C1 segment of cervical spinal cord (tissue), 14 donors: ENCODE data around the gene FNTB.
"Not testable (repeated sequence)": the region's sequence is repeated elsewhere in the genome, so short reads cannot be mapped to it uniquely, and the experiment has no call there.

Experiments used
- DNase-seq, 14 donors: peaks; one replicate each; lab custom pipeline; 2025; lab: John Stamatoyannopoulos, UW

FNTB gene

GRCh38 chr14:65015391-65015790 is 28.7 kb downstream of the FNTB start:
- DNase-seq = peak in 10 of 14 donors; percentile 35 to 93 (median 54)

DNA sequence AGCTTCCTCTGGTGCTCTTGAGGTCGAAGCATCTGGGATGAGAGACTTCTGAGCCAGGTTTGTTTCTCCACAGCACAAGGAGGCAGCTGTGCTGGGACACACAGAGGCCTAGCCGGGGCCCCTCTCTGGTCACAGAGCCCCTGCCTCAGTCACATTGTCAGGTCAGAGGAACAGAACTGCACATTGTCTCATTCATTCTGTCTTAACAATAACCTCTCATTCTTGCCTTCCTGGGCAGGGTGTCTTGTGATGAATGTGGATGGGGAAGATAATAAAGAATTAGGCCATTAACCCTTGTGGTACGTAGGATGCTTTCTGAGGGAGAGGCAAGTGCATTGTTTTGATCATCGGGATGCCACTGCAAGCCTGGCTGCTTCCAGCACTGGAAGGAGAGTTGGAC is 29.8 kb downstream of the FNTB start:
- peak in 9 of 14 donors; percentile 18 to 83 (median 48) for DNase-seq

DNA sequence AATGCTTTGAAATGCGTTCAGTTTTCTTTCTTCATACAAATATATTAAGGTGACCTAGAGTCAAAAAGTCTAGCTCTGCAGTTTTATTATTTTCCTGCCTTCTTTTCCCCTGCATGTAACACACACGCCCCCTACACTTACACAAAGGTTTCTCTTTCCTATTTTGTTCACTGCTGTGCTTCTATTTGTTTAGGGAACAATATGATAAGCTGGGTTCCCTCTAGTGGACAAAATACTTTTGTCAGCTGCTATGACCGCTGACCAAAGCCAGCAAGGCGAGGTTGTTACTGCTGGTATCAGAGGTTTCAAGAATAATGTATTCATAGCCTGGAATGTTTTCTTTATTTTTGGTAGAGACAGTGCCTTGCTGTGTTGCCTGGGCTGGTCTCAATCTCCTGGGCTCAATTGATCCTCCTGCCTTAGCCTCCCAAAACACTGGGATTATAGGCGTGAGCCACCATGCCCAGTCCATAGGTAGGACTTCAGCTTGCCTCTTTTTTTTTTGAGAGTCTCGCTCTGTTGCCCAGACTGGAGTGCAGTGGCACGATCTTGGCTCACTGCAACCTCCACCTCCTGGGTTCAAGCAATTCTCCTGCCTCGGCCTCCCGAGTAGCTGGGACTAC is 33.4 kb downstream of the FNTB start:
- DNase-seq = peak in 8 of 14 donors; percentile 12 to 66 (median 32)

DNA sequence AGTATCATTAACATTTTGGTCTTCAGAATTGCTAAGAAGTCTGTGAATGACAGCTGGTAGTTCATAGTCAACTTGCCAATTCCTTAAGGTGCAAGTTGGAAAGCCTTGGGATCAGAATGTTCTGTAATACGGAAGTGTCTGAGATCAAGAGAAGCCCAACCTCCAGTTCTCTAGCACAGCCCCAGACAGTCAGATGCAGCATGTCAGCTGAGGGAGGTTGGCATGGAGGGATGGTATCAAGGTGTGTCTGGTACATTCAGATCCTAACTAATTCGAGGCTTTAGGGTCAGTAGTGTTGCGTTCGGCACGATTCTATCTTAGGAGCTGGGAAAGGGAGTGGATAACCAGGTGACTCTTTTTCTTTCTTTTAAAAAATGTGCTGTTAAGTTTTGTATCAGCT is 38.3 kb downstream of the FNTB start:
- DNase-seq = no peak

GRCh38 chr14:65025818-65026217 is 39.1 kb downstream of the FNTB start:
- no peak for DNase-seq

GRCh38 chr14:65026526-65026925 is 39.8 kb downstream of the FNTB start:
- DNase-seq = no peak

GRCh38 chr14:65027127-65027799 is 40.6 kb downstream of the FNTB start:
- DNase-seq = no peak

DNA sequence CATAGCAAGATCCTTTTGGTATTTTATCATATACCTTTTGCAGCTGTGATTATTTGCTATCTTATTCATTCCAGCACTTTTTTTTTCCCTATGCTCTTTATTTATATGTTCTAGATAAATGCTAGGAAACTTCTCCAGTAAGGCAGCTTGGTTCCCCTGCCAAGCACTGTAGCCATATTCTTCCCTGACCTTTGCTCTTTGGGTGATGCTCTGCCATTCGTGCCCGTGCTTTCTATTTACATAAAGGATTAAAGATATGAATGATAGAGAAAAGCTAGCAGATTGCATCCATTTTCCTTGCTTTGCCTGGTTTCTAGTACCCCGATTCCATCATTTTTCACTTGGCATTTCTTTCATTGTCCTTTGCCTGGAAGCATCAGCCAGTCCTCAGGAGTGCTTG is 42.2 kb downstream of the FNTB start:
- no peak for DNase-seq

- not testable (repeated sequence) for DNase-seq
Measured at GRCh38 chr14:65031321-65031720, 44.6 kb downstream of the FNTB start.

DNA sequence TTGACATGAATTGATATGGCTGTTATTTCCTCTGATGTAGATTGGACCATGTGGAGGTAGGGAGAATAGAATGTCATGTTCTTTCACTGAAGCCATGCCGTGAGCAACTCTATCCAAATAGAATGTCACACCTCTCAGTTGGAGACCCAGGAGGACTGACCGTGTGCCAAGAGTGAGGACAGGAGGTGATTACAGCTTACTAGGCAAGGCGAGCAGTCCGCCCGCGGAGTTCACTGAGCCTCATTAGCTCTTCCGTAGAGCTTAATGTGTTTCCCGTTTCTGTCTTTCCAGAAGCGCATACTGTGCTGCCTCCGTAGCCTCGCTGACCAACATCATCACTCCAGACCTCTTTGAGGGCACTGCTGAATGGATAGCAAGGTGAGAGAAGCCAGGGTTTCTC is 45.6 kb downstream of the FNTB start:
- DNase-seq = peak in 2 of 14 donors; percentile 19 to 99

DNA sequence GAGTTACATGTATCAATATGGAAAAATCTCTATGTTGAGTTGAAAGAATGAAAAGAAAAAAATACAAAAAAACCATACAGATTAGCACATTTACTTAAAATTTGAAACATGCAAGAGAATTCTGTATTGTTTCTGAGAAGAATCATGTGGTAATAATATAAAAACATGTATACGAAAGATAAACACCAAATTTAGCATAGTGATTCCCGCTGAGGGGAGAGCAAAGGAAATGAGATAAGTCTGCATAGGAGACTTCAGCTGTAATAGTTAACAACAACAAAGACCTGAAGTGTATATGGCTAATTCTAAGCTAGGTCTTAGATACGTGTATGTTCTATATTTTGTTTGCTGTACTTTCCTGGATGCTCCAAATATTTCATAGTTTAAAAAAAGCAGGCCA is 46.5 kb downstream of the FNTB start:
- no peak for DNase-seq

DNA sequence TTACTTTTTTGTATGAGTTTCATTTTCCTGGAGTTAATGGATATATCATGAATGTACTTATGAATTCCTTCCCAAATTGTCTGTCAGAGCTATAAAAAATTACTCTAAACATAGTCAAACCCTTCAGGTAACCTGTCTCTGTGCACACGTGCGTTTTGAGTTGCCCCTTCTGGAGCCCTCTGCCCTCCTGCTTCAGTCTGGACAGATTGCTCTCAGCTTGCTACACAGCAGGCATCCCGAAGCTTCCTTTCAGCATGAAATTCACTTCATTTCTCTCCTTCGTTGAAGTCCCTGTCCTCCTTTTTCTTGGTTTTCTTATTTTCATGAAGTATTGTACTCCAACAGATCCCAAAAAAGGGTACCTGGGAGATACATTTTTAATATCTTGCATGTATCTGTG is 47.3 kb downstream of the FNTB start:
- peak in 1 of 14 donors; percentile 84 for DNase-seq

GRCh38 chr14:65035049-65035448 is 48.4 kb downstream of the FNTB start:
- DNase-seq = peak in 12 of 14 donors; percentile 13 to 81 (median 65)

GRCh38 chr14:65038966-65039365 is 52.3 kb downstream of the FNTB start:
- DNase-seq = no peak

DNA sequence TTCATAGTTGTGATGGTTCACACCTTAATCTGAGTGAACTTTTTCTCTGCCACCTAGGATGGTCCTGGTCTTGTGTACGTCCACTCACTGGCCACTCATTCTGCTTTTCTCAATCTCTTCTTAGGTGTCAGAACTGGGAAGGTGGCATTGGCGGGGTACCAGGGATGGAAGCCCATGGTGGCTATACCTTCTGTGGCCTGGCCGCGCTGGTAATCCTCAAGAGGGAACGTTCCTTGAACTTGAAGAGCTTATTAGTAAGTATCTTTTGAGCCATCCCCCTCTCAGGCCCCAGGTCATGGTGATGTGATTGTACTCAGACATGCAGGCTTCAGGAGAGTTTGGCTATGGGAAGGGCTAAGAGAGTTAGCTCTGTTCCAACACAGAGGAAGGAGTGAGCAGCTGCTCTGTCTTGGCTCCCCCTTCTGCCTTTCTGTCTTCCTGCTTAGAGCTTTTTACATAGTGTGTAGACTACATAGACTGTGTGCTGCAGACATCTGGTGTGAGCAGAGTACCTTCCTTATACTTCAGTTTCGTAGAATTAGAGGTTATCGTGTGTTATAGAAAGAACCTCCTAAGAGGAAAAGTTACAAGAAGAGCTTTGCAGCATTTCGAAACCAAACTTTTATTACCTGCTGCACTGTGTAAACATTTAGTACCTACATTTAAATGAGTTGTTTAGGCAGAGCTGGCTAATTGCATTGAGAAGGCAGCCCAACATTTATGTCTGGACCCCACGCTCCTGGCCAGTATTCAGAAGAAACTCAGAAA is 54.2 kb downstream of the FNTB start:
- DNase-seq = no peak

DNA sequence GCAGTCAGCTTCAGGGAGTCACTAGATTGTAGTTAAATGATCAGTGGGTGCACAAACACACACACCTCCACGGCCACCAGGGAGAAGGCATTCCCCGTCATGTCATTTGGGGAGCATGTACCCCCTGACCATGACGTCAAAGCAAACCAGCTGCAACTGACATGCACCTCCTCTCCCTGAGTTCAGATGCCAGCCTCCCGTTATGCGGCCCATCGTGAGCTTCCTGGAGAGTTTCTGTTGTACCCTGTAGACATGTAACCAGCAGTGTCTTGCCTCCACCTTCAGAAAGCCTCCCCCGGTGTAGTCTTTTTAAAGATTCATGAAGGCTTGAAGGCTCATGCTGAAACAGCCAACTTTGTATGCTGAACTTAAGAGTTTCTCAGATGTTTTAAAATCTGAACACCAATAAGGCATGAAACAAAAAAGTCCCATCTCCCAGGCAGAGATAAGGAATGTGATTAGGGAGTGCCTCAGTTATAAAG is 54.8 kb downstream of the FNTB start:
- no peak for DNase-seq

DNA sequence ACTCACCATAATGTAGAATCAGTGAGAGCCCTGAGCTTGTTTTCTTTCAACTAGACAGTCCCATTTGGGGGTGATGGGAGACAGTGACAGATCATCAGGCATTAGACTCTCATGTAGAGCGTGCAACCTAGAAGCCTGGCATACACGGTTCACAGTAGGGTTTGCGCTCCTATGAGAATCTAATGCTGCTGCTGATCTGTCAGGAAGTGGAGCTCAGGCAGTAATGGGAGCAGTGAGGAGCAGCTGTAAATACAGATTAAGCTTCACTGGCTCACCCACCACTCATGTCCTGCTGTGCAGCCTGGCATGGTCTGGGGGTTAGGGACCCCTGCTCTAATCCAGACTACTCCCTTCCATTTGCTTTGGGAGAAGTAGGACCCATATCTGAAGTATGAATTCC is 55.6 kb downstream of the FNTB start:
- DNase-seq = no peak

DNA sequence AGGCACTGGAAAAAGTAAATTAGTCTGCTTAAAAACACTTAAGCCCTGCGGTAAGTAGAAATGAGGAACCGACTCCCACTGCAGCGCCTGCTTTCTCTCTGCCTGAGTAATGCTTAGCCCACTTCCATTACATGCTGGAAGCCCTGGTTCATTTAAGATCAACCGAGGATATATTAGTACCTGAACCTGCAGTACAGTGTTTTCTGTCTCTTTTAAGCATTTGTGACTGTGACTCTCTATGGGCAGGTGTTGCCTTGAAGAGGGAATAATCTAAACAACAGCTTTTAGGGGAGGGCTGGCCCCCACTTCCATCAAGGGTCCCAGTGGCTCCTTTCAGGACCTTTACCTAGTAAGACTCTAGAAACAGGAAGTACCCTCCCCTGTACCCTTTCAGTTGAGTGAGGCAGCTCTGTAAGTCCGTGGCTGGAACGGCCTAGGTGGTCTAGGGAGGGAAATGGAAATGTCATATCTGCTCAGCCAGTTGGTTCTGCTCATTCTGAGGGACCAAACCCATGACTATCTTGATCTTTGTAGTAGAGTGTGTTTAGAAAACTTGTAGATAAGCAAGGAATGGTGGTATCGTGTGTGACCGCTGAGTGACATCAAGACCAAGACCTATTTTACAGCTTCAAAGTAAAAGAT is 56.2 kb downstream of the FNTB start:
- DNase-seq = no peak

DNA sequence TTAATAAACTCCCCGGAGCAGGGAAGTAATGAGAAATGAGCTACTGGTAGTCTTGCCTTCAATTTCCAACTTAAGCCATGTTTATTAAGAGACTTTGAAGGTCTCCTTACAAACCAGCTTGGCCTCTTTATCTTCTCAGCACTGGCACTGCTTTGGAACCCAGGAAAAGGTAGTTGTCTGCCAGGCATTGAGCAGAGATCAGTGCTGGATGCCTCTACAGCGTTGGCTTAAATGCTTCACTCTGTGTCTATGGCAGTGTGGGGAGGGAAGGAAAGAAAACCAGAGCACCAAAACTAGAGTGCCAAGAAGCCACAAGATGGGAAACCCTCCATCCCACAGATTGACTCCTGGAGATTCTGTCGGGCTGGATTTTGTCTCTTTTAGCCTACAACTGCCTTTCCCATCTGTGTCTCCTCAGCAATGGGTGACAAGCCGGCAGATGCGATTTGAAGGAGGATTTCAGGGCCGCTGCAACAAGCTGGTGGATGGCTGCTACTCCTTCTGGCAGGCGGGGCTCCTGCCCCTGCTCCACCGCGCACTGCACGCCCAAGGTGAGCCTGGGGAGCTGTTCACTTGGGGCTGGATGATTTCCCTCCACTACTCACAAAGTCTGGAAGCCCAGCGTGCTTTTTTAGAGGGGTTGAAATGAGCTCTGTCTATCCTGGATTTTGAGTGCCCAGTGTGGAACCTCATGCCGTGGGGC is 57.3 kb downstream of the FNTB start:
- no peak for DNase-seq

DNA sequence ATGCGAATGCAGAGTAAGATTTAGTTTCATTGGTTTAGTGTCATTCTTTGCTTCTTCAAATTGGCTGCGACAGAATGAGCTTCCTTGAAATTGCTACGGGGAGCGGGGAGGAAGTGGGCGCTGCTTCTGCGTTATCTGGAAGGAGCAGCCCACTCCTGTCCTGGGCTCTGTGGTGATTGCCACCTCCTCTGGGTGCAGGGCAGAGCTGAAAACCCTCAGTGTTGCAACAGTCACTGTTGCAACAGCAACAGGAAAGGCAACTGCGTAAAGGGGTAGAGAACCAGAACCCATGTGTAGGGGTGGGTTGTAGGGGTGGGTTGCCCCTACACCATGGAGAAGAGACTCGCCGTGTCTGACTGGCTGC is 57.9 kb downstream of the FNTB start:
- peak in 4 of 14 donors; percentile 37 to 46 (median 42) for DNase-seq

DNA sequence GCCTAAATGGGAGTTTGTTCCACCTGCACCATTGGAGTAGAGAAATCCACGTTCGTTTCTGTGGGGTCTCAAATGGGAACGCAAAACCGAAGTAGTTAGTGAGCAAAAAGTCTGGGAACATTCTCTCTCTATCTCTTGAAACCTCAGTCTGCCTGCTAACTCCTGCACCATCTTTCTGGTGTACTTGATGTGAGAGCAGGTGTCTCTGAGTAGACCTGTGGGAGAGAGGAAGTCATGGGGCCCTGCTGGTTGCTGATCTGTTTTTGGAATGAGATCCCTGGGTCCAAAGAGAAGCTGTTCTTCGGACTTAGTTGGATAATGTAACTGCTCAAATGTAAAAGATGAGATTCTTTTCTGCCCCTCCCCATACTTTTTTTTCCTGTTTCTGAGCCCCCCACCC is 58.3 kb downstream of the FNTB start:
- no peak for DNase-seq
